22Rv1 (cell line): ENCODE data around the gene PCDH9.

Source experiments
- ZFX ChIP-seq: fragments of 450-650 bp; IDR thresholded peaks from 2 replicates; pipeline ENCODE4 v1.6.1; 2017; ENCODE audit warnings: antibody characterized with exemption, borderline replicate concordance
- TF ChIP-seq, protein P1 (sequence below): fragments of 450-650 bp; IDR thresholded peaks from 2 replicates; pipeline ENCODE4 v1.5.1; 2017; ENCODE audit warnings: mild to moderate bottlenecking

DNA sequence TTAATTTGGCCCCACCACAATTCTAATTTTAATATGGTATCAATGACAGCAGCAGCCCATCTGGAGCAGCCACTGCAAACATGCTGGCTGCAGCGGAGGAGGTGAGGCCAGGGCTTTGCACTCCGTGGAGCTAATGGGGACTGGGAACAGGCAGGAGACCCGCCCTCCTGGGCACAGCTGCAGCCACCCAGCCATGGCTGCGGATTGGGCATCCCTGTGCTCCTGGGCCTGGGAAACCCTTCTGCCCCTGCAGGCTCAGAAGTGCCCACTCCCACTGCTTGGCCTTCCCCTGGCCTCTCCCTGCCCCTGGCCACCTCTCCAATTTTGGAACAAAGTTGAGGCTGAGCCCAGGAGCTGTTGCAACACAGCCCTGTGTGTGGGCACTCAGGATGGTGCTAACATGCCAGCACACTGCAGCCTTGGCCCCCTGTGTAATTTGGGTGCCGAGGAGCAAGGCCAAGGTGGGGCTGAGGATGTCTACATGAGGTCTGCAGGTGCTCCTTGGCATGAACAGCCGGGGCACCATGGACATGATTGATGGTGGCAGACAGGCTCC is 123.6 kb downstream of the PCDH9 start:
- TF ChIP-seq, protein P1, sequence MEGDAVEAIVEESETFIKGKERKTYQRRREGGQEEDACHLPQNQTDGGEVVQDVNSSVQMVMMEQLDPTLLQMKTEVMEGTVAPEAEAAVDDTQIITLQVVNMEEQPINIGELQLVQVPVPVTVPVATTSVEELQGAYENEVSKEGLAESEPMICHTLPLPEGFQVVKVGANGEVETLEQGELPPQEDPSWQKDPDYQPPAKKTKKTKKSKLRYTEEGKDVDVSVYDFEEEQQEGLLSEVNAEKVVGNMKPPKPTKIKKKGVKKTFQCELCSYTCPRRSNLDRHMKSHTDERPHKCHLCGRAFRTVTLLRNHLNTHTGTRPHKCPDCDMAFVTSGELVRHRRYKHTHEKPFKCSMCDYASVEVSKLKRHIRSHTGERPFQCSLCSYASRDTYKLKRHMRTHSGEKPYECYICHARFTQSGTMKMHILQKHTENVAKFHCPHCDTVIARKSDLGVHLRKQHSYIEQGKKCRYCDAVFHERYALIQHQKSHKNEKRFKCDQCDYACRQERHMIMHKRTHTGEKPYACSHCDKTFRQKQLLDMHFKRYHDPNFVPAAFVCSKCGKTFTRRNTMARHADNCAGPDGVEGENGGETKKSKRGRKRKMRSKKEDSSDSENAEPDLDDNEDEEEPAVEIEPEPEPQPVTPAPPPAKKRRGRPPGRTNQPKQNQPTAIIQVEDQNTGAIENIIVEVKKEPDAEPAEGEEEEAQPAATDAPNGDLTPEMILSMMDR = no peak
- no peak for TF ChIP-seq ZFX
